GM12801 (cell line): ENCODE measurements around the gene CTIF.

ENCODE experiments used
- TF ChIP-seq, protein P1 (sequence below): IDR thresholded peaks from one replicate; pipeline ENCODE4 v1.5.1; 2011; ENCODE audit warnings: control low read depth; ENCODE audit not compliant: insufficient read length; ENCODE audit errors: extremely low read depth

The CTIF gene

DNA sequence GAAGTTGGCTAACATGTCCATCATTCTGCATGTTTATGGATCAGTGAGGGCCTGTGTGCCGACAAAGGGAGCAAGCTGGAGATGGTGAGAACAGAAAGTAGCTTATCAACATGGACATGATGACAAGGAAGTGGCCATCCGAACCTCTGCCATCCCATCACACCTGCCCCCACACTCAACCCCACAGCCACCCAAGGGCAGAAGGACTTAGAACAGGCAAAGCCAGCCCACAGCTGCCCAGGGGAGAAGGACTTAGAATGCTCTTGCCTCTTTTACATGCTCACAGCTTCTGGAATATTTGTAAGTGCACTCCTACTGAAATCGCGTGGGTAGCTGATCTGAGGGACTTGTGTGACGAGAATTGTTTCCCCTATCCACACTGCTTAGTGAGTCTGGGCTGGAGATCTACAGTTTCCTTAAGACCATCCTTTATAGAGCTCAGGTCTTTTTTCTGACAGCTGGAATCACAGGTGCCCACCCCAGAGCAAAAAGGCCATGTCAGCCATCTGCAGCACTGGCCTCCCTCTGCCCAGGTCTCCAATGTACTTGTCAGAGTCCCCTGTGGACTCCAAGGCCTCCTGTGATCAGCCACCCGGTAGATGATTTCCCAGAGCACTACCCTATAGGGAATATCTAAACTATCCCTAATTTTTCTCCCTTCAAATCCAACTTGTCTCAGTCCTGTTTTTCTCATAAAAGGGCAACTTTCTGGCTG lies 257.8 kb downstream of the CTIF start:
- TF ChIP-seq, protein P1, sequence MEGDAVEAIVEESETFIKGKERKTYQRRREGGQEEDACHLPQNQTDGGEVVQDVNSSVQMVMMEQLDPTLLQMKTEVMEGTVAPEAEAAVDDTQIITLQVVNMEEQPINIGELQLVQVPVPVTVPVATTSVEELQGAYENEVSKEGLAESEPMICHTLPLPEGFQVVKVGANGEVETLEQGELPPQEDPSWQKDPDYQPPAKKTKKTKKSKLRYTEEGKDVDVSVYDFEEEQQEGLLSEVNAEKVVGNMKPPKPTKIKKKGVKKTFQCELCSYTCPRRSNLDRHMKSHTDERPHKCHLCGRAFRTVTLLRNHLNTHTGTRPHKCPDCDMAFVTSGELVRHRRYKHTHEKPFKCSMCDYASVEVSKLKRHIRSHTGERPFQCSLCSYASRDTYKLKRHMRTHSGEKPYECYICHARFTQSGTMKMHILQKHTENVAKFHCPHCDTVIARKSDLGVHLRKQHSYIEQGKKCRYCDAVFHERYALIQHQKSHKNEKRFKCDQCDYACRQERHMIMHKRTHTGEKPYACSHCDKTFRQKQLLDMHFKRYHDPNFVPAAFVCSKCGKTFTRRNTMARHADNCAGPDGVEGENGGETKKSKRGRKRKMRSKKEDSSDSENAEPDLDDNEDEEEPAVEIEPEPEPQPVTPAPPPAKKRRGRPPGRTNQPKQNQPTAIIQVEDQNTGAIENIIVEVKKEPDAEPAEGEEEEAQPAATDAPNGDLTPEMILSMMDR = no peak

DNA sequence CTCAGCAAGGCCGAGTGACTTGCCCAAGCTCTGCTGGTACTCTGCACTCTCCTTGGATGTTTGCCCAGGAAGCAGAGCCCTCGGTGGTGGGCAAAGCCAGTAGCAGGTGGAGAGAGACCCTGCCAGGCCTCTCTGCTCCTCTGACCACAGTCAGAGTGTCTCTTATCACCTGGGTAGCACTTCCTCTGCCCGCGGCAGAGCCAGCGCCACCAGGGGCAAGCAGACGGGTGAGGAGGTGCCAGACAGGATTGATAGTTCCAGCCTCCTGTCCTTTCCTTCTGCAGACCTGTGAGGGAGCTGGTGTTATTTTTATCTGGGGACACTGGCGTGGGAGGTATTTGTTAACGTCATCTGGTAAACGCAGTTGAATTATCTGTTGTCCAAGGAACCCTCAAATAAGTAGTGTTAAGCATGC lies 259.0 kb downstream of the CTIF start:
- TF ChIP-seq, protein P1 = no peak

DNA sequence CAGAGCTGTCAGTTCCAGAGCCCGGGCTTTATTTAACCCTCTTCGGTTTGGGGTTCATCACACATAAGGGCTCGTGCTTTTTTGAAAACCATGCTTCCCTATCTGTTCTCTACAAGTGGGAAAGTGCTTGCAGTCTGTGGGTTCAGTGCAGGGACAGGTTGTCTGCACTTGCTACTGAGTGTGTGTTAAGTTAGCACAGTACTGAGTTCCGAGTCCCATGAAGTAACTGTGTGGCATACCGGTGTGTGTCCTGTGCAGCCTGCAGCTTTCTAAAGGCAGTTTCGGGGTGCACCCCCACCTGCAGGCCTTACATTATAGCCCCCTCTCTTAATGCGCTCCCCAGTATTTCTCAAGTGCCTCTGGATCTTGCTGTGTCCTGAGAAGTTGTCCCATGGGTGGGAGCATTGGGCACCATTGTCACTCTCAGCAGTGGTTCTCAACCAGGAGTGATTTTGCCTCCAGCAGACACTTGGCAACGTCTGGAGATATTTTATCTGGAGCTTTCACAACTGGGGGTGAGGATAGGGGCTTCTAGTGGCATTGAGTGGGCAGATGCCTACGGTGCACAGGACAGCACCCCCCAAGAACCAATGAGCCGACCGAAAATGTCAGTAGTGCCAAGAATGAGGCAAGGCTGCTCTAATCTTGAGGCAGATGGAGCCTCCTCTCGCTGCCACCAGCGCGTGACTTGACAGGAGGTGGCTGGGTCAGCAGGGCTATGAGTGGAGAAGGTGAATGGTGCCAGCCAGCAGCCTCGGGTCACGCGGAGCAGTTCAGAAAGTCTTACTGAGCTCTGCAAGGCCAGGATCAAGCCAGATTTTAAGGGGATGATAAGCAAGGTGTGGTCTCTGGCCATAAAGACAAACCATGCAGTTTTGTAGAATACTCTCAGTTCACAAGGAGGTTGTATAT lies 259.8 kb downstream of the CTIF start:
- TF ChIP-seq, protein P1 = no peak

DNA sequence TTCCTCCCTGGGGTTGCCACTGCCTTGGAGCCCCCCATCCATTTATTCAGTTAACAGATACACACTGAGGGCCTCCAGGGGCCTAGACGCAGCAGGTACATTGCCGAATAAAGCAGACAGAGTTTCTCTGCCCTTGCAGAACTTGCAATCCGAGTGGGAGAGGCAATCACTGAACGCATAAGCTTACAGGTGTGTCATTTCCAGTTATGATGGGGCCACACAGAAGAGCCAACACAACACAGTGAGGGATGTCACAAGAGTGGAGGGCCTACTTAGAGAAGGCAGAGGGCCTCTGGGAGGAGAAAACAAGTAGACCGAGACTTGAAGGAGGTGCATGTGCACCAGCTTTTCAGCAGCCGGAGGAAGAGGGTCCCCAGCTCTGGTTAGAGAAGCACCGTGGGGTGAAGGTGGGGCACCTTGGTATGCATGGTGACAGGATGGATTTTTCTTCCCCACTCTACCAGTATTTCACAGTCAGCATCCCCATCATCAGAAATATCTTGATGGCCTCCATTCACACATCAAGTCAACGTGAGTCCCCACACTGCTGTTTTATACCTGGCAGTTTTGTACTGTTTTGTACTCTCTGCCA lies 261.0 kb downstream of the CTIF start:
- TF ChIP-seq, protein P1 = no peak

DNA sequence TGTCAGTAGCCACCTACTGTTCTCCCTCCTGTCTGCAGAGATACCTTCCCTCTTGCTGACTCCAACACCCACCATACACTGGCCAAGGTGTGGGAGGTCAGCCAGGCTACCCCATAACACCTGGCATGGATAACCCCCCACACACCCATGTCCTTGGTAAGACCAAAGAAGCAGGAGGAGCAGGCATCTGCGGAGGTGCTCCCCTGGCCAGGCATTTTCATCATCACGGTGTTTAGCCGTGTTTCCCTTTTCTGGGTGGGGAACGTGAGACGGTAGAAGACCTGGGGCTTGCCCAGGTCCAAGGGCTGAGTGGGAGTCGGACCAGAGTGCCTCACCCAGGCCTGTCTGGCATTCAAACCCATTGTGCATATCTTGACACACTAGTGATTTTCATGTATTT lies 261.6 kb downstream of the CTIF start:
- TF ChIP-seq, protein P1 = no peak

DNA sequence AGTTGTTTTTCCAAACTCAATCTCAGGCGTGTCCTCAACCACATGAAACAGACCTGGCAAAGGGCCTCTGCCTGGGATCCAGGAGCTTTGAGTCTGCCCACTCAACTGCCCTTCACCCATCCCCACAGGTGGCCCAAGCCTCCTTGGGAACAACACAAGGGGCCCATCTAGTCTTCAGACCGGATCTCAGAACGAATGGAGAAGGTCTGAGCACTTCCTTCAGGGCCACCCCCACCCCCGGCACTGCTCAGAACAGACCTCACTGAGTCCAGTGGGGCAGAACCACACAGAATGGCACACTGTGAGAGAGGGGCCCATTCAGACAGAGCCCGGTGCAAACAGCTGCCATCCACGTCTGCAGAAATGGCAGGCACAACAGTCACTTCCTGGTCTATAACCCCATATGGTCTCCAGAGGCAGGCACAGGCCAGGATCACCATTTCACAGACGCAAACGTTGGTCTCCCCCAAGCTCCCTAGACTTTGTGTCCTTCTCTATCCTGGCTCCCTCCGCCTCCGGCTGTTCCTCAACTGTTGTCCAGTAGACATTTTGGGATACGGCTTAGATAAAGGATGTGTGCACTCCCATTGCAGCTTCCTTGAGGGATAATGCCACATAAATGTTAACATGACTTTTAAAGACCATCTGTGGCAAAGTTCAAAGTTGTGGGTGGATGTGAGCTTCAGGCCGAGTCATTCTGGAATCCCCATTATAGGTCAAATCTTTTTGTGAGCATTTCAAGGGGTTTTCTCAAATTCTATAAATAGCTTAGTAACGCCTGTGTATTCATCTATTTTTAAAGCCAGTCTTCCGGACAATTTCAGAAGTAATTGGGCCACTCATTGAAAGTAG lies 262.3 kb downstream of the CTIF start:
- TF ChIP-seq, protein P1 = no peak
